HepG2 (cell line): Measurements from ENCODE around the gene CADM4. TPM values are rescaled to one million over a fixed set of nuclear protein-coding genes. Genes with fewer than 3 reads are reported as not detected.

Experiments used
- ARNT2 ChIP-seq: sonication (generic); formaldehyde crosslinking; IDR thresholded peaks from 2 replicates; pipeline ENCODE4 v1.8.0; 2022; ENCODE audit warnings: mild to moderate bottlenecking, low read depth, missing genetic modification reagents, moderate library complexity
- ATM ChIP-seq: fragments of 450-650 bp; IDR thresholded peaks from 2 replicates; pipeline ENCODE4 v1.7.1; 2017; ENCODE audit warnings: mild to moderate bottlenecking, borderline replicate concordance
- E2F1 ChIP-seq: sonication (generic); formaldehyde crosslinking; IDR thresholded peaks from 2 replicates; pipeline ENCODE4 v1.5.0; 2020; ENCODE audit warnings: missing genetic modification reagents
- FOSL2 ChIP-seq: sonication (generic); formaldehyde crosslinking; IDR thresholded peaks from 2 replicates; pipeline ENCODE4 v1.4.0; 2020; ENCODE audit warnings: missing genetic modification reagents
- GPN1 ChIP-seq: sonication (generic); formaldehyde crosslinking; IDR thresholded peaks from 2 replicates; pipeline ENCODE4 v1.5.1; 2020; ENCODE audit warnings: missing genetic modification reagents, borderline replicate concordance
- HOMEZ ChIP-seq: IDR thresholded peaks from 2 replicates; pipeline ENCODE4 v1.6.1; 2016; ENCODE audit warnings: low read depth
- IKZF1 ChIP-seq: fragments of 450-650 bp; IDR thresholded peaks from 2 replicates; pipeline ENCODE4 v1.7.1; 2016
- KDM3A ChIP-seq: IDR thresholded peaks from 2 replicates; pipeline ENCODE4 v1.6.1; 2018; ENCODE audit warnings: low read depth, missing compliant biosample characterization
- KDM4B ChIP-seq: sonication (generic); formaldehyde crosslinking; IDR thresholded peaks from 2 replicates; pipeline ENCODE4 v1.4.0; 2020; ENCODE audit warnings: missing genetic modification reagents
- MLLT10 ChIP-seq: sonication (generic); formaldehyde crosslinking; IDR thresholded peaks from 2 replicates; pipeline ENCODE4 v1.4.0; 2020; ENCODE audit warnings: missing genetic modification reagents
- MLX ChIP-seq: IDR thresholded peaks from 2 replicates; pipeline ENCODE4 v1.6.1; 2016
- NPAS2 ChIP-seq: sonication (generic); formaldehyde crosslinking; IDR thresholded peaks from 2 replicates; pipeline ENCODE4 v1.8.0; 2022; ENCODE audit warnings: mild to moderate bottlenecking, missing genetic modification reagents, borderline replicate concordance
- PBX2 ChIP-seq: IDR thresholded peaks from 2 replicates; pipeline ENCODE4 v1.6.1; 2016; ENCODE audit warnings: control low read depth
- SYNCRIP ChIP-seq: fragments of 200-400 bp; formaldehyde crosslinking; IDR thresholded peaks from 2 replicates; pipeline ENCODE4 v1.6.1; 2018; ENCODE audit warnings: mild to moderate bottlenecking, low read depth, low read length; ENCODE audit not compliant: insufficient read depth
- TBL1XR1 ChIP-seq: fragments of 150-350 bp; IDR thresholded peaks from 2 replicates; pipeline ENCODE4 v1.6.1; 2014; ENCODE audit warnings: borderline replicate concordance, low read length; ENCODE audit not compliant: partially characterized antibody
- ZFP82 ChIP-seq: sonication (generic); formaldehyde crosslinking; IDR thresholded peaks from 2 replicates; pipeline ENCODE4 v1.5.1; 2020; ENCODE audit warnings: mild to moderate bottlenecking, missing genetic modification reagents, borderline replicate concordance
- ZFYVE20 ChIP-seq: sonication (generic); formaldehyde crosslinking; IDR thresholded peaks from 2 replicates; pipeline ENCODE4 v1.8.0; 2023; ENCODE audit warnings: low read depth, mild to moderate bottlenecking, moderate library complexity, missing genetic modification reagents, borderline replicate concordance
- ZMYM4 ChIP-seq: sonication (generic); formaldehyde crosslinking; IDR thresholded peaks from 2 replicates; pipeline ENCODE4 v1.8.1; 2023; ENCODE audit warnings: mild to moderate bottlenecking, missing genetic modification reagents
- ZNF572 ChIP-seq: sonication (generic); formaldehyde crosslinking; IDR thresholded peaks from 2 replicates; pipeline ENCODE4 v1.5.1; 2020; ENCODE audit warnings: mild to moderate bottlenecking, missing genetic modification reagents
- ZNF605 ChIP-seq: sonication (generic); formaldehyde crosslinking; IDR thresholded peaks from 2 replicates; pipeline ENCODE4 v1.8.0; 2022; ENCODE audit warnings: mild to moderate bottlenecking, missing genetic modification reagents
- polyA plus RNA-seq, 8 experiments: library from polyadenylated mRNA; depleted of rRNA in 3 of 8; stranded (reverse) in 7 of 8; unstranded in 1 of 8; fragments of >200 nt; fragmentation: Illumina TruSeq in 4 of 8; extraction: Trizol in 4 of 8; gene quantifications; 2 replicates each; pipeline versions ENCODE4 v1.2.1 to v1.2.3, GENCODE V29; 2011 to 2016; ENCODE audit warnings: low read depth in 4 of 8, missing spikeins in 1 of 8, mixed read lengths in 1 of 8; ENCODE audit not compliant: insufficient read depth in 1 of 8
- total RNA-seq, 5 experiments: library from RNA; depleted of rRNA; stranded (reverse); fragments of >200 nt; fragmentation: Illumina TruSeq; extraction: Trizol; gene quantifications; 2 replicates each; pipeline ENCODE4 v1.2.3, GENCODE V29; 2016; ENCODE audit warnings: low read depth in 1 of 5

CADM4 gene
- total and polyA plus RNA-seq, 2 of the 13 experiments (the other 11 are each of a cell fraction or from before 2014, with no cell fraction given) = 8.5 to 16.0 TPM

GRCh38 chr19:43619262-43620060, 20.2 kb downstream of the CADM4 start, which contains the start of gene ZNF428 (continued):
- TF ChIP-seq MLX (CRISPR knock-in tag) = no peak
- TF ChIP-seq ZNF572 (CRISPR knock-in tag) = no peak
- TF ChIP-seq IKZF1 = no peak
- 0 out of 2 replicates have a peak, but pooled peaks have one; percentile 62 for TF ChIP-seq KDM3A
- no peak for TF ChIP-seq HOMEZ (CRISPR knock-in tag)
- peak; percentile 10; the same call in 1 of the 2 replicates for TF ChIP-seq ZMYM4 (CRISPR knock-in tag)
- TF ChIP-seq FOSL2 = peak; percentile 7; the same call in 1 of the 2 replicates
- no peak for TF ChIP-seq PBX2 (CRISPR knock-in tag)
- TF ChIP-seq ZFYVE20 (CRISPR knock-in tag) = peak; percentile 34; the same call in 1 of the 2 replicates
- TF ChIP-seq ZNF605 = peak; percentile 73
- no peak for TF ChIP-seq SYNCRIP
- no peak for TF ChIP-seq GPN1 (CRISPR knock-in tag)
- TF ChIP-seq ATM = no peak
- no peak for TF ChIP-seq NPAS2 (CRISPR knock-in tag)
- TF ChIP-seq ZFP82 = peak; percentile 92; the same call in 1 of the 2 replicates
- peak; percentile 76 for TF ChIP-seq E2F1 (CRISPR knock-in tag)
- TF ChIP-seq TBL1XR1 = no peak
- no peak; the same call in 1 of the 2 replicates for TF ChIP-seq ARNT2 (CRISPR knock-in tag)
- no peak for TF ChIP-seq MLLT10
- TF ChIP-seq KDM4B (CRISPR knock-in tag) = no peak; the same call in none of the 2 replicates
